Lower lobe of right lung (tissue), 2 donors: ENCODE results near the gene CFAP20. TPM values are rescaled to one million over a fixed set of nuclear protein-coding genes. Genes with fewer than 3 reads are reported as not detected.

Experiments
- ATAC-seq, 2 donors: fragments of 200-7000 bp; cut with Tn5 transposase; one replicate each; pipeline ENCODE4 v1.9.1; 2020 to 2022; ENCODE audit warnings: mild to moderate bottlenecking in 2 of 2, moderate library complexity in 2 of 2
- DNase-seq: peaks from one replicate; pipeline ENCODE4 v3.0.0-alpha.2; 2020
- H3K27ac ChIP-seq: fragments of 200-600 bp; one replicate; pipeline ENCODE4 v1.8.0; 2022
- H3K27me3 ChIP-seq: fragments of 200-600 bp; one replicate; pipeline ENCODE4 v1.8.0; 2022; ENCODE audit warnings: low read depth
- H3K36me3 ChIP-seq: fragments of 200-600 bp; one replicate; pipeline ENCODE4 v1.8.0; 2022; ENCODE audit warnings: mild to moderate bottlenecking
- H3K4me1 ChIP-seq: fragments of 200-600 bp; one replicate; pipeline ENCODE4 v1.8.0; 2022
- H3K4me3 ChIP-seq: fragments of 200-600 bp; one replicate; pipeline ENCODE4 v1.8.0; 2022; ENCODE audit warnings: mild to moderate bottlenecking
- H3K9me3 ChIP-seq: fragments of 200-600 bp; one replicate; pipeline ENCODE4 v1.8.0; 2022
- intact Hi-C: fragments of 100-400 bp; cut with DNase I; formaldehyde crosslinking; loops from one replicate; pipeline ENCODE4 v1.11.0; 2022
- total RNA-seq: library from RNA; stranded (reverse); fragmentation: NEBNext Ultra II Directional; extraction: Animal tissue kit (Norgen Biotek cat#: 25700); gene quantifications from one replicate; pipeline ENCODE4 v1.2.1, GENCODE V29; 2021
- TF ChIP-seq, protein P1 (sequence below): fragments of 200-600 bp; IDR thresholded peaks from one replicate; pipeline ENCODE4 v1.8.0; 2022; ENCODE audit warnings: antibody characterized with exemption, mild to moderate bottlenecking
- donor health status: DM: no; HTN: yes; CAD: no; lungs with severe emphysema.

Gene CFAP20
- total RNA-seq, 1 donor from 2014 or later: 21.7 TPM

DNA sequence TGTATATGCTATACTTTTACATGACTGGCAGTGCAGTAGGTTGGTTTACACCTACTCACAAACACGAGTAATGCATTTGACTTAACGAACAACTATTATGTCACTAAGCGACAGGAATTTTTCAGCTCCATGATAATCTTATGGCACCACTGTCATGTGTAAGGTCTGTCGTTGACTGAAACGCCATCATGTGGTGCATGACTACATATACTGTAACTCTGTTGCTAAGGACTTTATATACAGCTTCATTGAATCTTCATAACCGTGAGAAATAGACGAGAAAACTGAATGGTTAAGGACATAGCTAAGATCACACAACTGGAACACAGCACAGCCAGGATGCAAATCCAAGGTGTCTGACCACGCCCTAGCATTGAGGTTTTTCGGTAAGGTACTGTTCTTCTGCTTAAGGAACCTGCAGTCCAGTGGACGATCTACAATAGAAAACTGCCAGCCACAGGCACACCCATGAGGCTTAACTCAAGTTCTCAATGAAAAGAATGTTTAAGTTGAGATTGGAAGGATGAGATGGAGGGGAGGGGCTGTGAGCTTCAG lies 3.3 kb downstream of the CFAP20 start:
- intact Hi-C loops: loop anchor here (10.0 kb wide), 1 partner anchor 101 kb away; the partner anchor contains the start of gene MMP15
- peak overlapping the region; percentile 68 for H3K27ac ChIP-seq
- no peak for ATAC-seq
- no peaks in the 10 kb centered on the region for H3K9me3 ChIP-seq
- H3K36me3 ChIP-seq: no peaks in the 10 kb centered on the region
- peaks cover 52% of the 10 kb centered on the region for H3K4me1 ChIP-seq
- no peak for DNase-seq
- TF ChIP-seq, protein P1, sequence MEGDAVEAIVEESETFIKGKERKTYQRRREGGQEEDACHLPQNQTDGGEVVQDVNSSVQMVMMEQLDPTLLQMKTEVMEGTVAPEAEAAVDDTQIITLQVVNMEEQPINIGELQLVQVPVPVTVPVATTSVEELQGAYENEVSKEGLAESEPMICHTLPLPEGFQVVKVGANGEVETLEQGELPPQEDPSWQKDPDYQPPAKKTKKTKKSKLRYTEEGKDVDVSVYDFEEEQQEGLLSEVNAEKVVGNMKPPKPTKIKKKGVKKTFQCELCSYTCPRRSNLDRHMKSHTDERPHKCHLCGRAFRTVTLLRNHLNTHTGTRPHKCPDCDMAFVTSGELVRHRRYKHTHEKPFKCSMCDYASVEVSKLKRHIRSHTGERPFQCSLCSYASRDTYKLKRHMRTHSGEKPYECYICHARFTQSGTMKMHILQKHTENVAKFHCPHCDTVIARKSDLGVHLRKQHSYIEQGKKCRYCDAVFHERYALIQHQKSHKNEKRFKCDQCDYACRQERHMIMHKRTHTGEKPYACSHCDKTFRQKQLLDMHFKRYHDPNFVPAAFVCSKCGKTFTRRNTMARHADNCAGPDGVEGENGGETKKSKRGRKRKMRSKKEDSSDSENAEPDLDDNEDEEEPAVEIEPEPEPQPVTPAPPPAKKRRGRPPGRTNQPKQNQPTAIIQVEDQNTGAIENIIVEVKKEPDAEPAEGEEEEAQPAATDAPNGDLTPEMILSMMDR: no peak
- H3K4me3 ChIP-seq: no peak overlapping the region
- no peaks in the 10 kb centered on the region for H3K27me3 ChIP-seq

DNA sequence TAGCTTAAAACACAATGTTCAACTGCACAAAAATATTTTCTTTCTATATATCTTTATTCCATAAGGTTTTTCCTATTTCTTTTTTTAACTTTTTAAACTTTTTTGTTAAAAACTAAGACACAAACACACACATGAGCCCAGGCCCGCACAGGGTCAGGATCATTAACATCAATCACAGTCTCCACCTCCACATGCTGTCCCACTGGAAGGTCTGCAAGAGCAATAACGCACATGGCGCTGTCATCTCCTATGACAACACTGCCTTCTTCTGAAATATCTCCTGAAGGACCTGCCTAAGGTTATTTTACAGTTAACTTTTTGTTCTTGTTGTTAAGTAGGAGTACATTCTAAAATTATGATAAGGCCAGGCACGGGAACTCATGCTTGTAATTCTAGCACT lies 4.1 kb downstream of the CFAP20 start:
- H3K36me3 ChIP-seq: no peaks in the 10 kb centered on the region

DNA sequence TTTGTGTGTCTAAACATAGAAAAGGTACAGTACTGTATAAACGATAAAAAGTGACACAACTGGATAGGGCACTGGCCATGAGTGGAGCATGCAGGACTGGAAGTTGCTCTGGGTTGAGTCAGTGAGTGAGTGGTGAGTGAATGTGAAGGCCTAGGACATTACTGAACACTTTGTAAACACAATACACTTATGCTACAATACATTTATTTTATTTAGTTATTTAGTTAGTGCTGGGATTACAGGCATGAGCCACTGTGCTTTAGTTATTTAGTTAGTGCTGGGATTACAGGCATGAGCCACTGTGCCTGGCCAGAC lies 4.6 kb downstream of the CFAP20 start:
- Histone ChIP-seq H3K27ac (no peak overlapping the region), H3K36me3 (no peaks in the 10 kb centered on the region), H3K9me3 (no peaks in the 10 kb centered on the region), H3K27me3 (no peaks in the 10 kb centered on the region), H3K4me1 (peaks cover 62% of the 10 kb centered on the region), H3K4me3 (no peak overlapping the region)
- ATAC-seq (no peak), DNase-seq (no peak)
- intact Hi-C loops: loop anchor here (10.0 kb wide), 1 partner anchor 100 kb away; the partner anchor contains the start of gene MMP15
- TF ChIP-seq, protein P1: no peak

More for the DNA sequence above, 4.1 kb downstream of the CFAP20 start:
- DNase-seq: no peak
- Histone ChIP-seq H3K9me3 (no peaks in the 10 kb centered on the region), H3K4me1 (peaks cover 60% of the 10 kb centered on the region), H3K4me3 (no peak overlapping the region), H3K27me3 (no peaks in the 10 kb centered on the region), H3K27ac (no peak overlapping the region)
- no peak for ATAC-seq
- intact Hi-C loops: loop anchor here (10.0 kb wide), 1 partner anchor 100 kb away; the partner anchor contains the start of gene MMP15
- TF ChIP-seq, protein P1: no peak

DNA sequence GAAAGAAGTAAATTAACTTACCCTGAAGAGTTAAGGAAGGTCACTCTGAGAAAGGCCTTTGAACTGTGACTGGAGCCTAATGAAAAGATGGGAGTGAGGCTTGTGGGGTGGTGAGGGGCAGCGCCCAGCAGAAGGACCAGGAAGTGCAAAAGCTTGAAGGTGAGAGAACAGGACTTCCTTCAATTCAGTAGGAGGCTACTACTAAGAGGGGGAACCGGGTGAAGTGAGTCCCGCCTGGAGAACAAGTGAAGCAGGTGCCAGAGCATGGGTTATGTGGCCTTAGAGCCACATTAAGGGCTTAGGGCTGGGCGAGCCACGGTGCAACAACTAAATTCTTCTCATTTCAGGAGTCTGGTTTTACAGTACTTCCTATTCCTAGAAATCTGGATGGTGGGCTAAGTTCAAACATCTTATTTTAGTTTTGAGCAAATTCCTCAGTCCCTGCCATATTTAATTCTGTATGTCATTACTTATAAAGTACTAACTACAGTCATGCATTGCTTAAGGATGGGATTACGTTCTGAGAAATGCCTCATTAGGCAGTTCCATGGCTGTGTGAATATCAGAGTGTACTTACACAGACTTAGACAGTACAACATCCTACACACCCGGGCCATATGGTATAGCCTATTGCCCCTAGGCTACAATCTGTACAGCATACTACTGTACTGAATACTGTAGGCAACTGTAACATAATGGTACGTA lies 5.1 kb downstream of the CFAP20 start:
- H3K27ac ChIP-seq: no peak overlapping the region
- peaks cover 67% of the 10 kb centered on the region for H3K4me1 ChIP-seq
- intact Hi-C loops: loop anchor here (10.0 kb wide), 1 partner anchor 99 kb away; the partner anchor contains the start of gene MMP15

DNA sequence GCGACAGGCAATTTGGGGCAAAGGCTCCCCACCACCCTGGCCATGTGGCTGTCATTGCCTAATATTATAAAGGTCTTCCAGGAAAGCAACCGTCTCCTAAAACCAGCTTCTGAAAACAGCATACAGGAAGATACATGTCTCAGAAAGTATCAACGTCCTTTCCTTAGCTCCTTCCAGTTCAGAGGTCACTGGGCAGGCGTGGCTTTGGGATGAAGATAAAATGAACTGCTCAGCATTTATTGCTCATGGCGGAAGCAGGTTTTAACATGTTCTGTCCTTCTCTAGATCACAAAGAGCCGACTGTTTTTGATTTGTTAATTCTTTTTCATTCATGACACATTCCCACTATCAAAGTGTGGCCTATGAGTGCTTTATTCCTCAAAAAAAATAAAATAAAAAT lies 8.0 kb downstream of the CFAP20 start:
- Histone ChIP-seq H3K36me3 (peaks cover 10% of the 10 kb centered on the region), H3K27ac (peak overlapping the region; percentile 5), H3K27me3 (no peaks in the 10 kb centered on the region), H3K9me3 (no peaks in the 10 kb centered on the region), H3K4me3 (no peak overlapping the region), H3K4me1 (peaks cover 51% of the 10 kb centered on the region)
- ATAC-seq (no peak), DNase-seq (no peak)
- TF ChIP-seq, protein P1: no peak
- intact Hi-C loops: loop anchor here (10.0 kb wide), 1 partner anchor 96 kb away; the partner anchor contains the start of gene MMP15

More for the DNA sequence above, 5.1 kb downstream of the CFAP20 start:
- ATAC-seq (no peak), DNase-seq (no peak)
- TF ChIP-seq, protein P1: no peak
- Histone ChIP-seq H3K27me3 (no peaks in the 10 kb centered on the region), H3K4me3 (no peak overlapping the region), H3K9me3 (no peaks in the 10 kb centered on the region), H3K36me3 (no peaks in the 10 kb centered on the region)
